HepG2 (cell line): ENCODE results near the gene LYZL2. TPM values are rescaled to one million over a fixed set of nuclear protein-coding genes. Genes with fewer than 3 reads are reported as not detected.

Experiments used
- ARID3A ChIP-seq: IDR thresholded peaks from 2 replicates; pipeline ENCODE4 v1.6.1; 2012; ENCODE audit warnings: low read depth, low read length, improper control_type of control experiment
- FOXK2 ChIP-seq: fragments of 450-650 bp; IDR thresholded peaks from 2 replicates; pipeline ENCODE4 v1.6.1; 2016
- MED13 ChIP-seq: sonication (generic); formaldehyde crosslinking; IDR thresholded peaks from 2 replicates; pipeline ENCODE4 v1.5.0; 2020; ENCODE audit warnings: missing genetic modification reagents
- MLX ChIP-seq: IDR thresholded peaks from 2 replicates; pipeline ENCODE4 v1.6.1; 2016
- NAIF1 ChIP-seq: sonication (generic); formaldehyde crosslinking; IDR thresholded peaks from 2 replicates; pipeline ENCODE4 v1.5.0; 2020; ENCODE audit warnings: mild to moderate bottlenecking, missing genetic modification reagents, borderline replicate concordance
- NR2F2 ChIP-seq: IDR thresholded peaks from 2 replicates; pipeline ENCODE4 v1.6.1; 2012; ENCODE audit warnings: low read depth, inconsistent platforms, borderline replicate concordance
- POLR2A ChIP-seq, 2 experiments: IDR thresholded peaks; 2 replicates each; pipeline ENCODE4 v1.6.1; 2011; ENCODE audit warnings: low read depth in 2 of 2, low read length in 2 of 2, mild to moderate bottlenecking in 1 of 2, moderate library complexity in 1 of 2; ENCODE audit not compliant: insufficient read depth in 1 of 2
- PPARG ChIP-seq: conservative IDR thresholded peaks from 2 replicates; pipeline ENCODE4 v1.6.1; 2016; ENCODE audit warnings: missing biosample characterization, missing genetic modification reagents
- RCOR2 ChIP-seq: IDR thresholded peaks from 2 replicates; pipeline ENCODE4 v1.6.1; 2016; ENCODE audit warnings: missing biosample characterization, missing genetic modification reagents
- RERE ChIP-seq: IDR thresholded peaks from 2 replicates; pipeline ENCODE4 v1.6.1; 2016; ENCODE audit warnings: low read depth, missing genetic modification reagents, missing compliant biosample characterization
- SKIL ChIP-seq: sonication (generic); formaldehyde crosslinking; IDR thresholded peaks from 2 replicates; pipeline ENCODE4 v1.8.0; 2022; ENCODE audit warnings: missing genetic modification reagents, mild to moderate bottlenecking, moderate library complexity, borderline replicate concordance
- SP5 ChIP-seq: IDR thresholded peaks from 2 replicates; pipeline ENCODE4 v1.6.1; 2016; ENCODE audit warnings: low read depth, borderline replicate concordance
- STAT6 ChIP-seq: sonication (generic); formaldehyde crosslinking; IDR thresholded peaks from 2 replicates; pipeline ENCODE4 v1.4.0; 2020; ENCODE audit warnings: missing genetic modification reagents, mild to moderate bottlenecking, borderline replicate concordance
- ZFY ChIP-seq: sonication (generic); formaldehyde crosslinking; IDR thresholded peaks from 2 replicates; pipeline ENCODE4 v1.4.0; 2020; ENCODE audit warnings: missing genetic modification reagents
- polyA plus RNA-seq, 8 experiments: library from polyadenylated mRNA; depleted of rRNA in 3 of 8; stranded (reverse) in 7 of 8; unstranded in 1 of 8; fragments of >200 nt; fragmentation: Illumina TruSeq in 4 of 8; extraction: Trizol in 4 of 8; gene quantifications; 2 replicates each; pipeline versions ENCODE4 v1.2.1 to v1.2.3, GENCODE V29; 2011 to 2016; ENCODE audit warnings: low read depth in 4 of 8, missing spikeins in 1 of 8, mixed read lengths in 1 of 8; ENCODE audit not compliant: insufficient read depth in 1 of 8
- total RNA-seq, 5 experiments: library from RNA; depleted of rRNA; stranded (reverse); fragments of >200 nt; fragmentation: Illumina TruSeq; extraction: Trizol; gene quantifications; 2 replicates each; pipeline ENCODE4 v1.2.3, GENCODE V29; 2016; ENCODE audit warnings: low read depth in 1 of 5

Gene LYZL2
- total and polyA plus RNA-seq, 2 of the 13 experiments (the other 11 are each of a cell fraction or from before 2014, with no cell fraction given): 0.20 to 0.63 TPM

DNA sequence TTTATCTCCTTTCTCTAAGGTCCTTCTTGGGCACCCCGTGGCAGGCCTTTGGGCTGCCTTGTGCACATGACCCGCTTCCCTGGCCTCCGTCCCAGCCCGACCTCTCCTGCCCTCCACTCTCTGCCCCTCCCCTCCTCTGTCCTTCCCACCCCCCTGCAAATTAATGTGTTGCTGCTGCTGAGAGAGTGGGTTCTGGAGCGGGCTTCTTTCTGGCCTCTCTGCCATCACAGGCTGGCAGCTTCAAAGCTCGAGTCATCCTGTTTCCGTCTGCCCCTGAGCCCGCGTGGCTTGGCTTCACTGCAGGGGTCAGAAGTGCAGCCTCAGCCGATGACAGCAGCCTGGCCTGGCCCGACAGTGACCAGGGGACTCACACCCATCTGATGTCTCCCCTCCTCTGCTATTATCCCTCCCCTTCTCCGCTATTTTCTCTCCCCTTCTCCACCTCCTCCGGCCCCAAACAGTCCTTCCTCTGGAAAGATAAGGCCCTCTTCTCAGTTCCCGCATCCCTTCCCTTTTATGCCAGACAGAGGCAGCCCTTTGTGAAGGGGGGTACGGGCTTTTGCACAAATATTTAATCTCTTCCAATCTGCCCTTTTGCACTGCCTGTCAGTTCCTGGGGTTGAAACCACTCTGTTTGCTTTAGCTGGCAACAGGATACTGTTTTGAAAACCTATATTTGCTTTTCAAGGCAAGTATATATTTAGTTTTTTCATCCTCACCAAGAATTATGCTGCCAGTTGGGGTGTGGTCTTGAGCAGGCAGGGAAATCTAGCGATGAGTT is 24.0 kb downstream of the LYZL2 start (continued):
- TF ChIP-seq NR2F2 (peak; percentile 75; the same call in 1 of the 2 replicates), SKIL (CRISPR knock-in tag) (peak; percentile 58; the same call in 1 of the 2 replicates), ZFY (CRISPR knock-in tag) (0 out of 2 replicates have a peak, but pooled peaks have one; percentile 19), NAIF1 (CRISPR knock-in tag) (0 out of 2 replicates have a peak, but pooled peaks have one; percentile 27), STAT6 (CRISPR knock-in tag) (peak; percentile 6; the same call in 1 of the 2 replicates), RERE (CRISPR knock-in tag) (peak; percentile 84), RCOR2 (CRISPR knock-in tag) (peak; percentile 20; the same call in 1 of the 2 replicates), MLX (CRISPR knock-in tag) (0 out of 2 replicates have a peak, but pooled peaks have one; percentile 48), SP5 (CRISPR knock-in tag) (peak; percentile 71), ARID3A (peak; percentile 48; the same call in 1 of the 2 replicates), FOXK2 (0 out of 2 replicates have a peak, but pooled peaks have one; percentile 30), MED13 (CRISPR knock-in tag) (peak; percentile 56; the same call in 1 of the 2 replicates), POLR2A (IDR thresholded peaks at IDR 0.05; ENCODE audit: insufficient read depth in 1 of 2, low read depth in 2 of 2, low read length in 2 of 2) (0 out of 4 replicates have a peak, but pooled peaks of 1 of the 2 experiments have one; percentile 11), PPARG (CRISPR knock-in tag) (0 out of 2 replicates have a peak, but pooled peaks have one; percentile 52)
